ENCODE data around the gene APOH.

The APOH gene

DNA sequence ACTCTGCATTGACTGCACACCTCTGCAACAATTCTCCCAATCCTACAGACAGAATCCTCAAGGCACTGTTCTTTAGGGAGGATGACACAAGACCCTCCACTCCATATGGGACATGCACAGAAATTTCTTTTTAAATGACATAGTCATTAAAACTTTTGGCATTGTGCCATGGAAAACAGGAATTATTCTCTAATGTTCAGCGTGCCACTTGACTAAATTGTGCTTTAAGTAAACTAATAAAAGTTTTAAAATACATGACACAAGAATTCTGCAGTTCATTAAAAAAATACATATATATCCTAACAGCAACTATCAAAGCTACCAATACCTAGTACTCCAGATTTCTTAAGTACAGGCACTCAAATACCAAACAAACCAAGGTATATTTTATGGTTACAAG, 53.3 kb downstream of the APOH start:
- Histone ChIP-seq H3K23ac (ENCODE audit: low read length) (no peak overlapping the region), H3K79me1 (ENCODE audit: low read length) (no peaks in the 10 kb centered on the region)
- DNase-seq, result no peak

DNA sequence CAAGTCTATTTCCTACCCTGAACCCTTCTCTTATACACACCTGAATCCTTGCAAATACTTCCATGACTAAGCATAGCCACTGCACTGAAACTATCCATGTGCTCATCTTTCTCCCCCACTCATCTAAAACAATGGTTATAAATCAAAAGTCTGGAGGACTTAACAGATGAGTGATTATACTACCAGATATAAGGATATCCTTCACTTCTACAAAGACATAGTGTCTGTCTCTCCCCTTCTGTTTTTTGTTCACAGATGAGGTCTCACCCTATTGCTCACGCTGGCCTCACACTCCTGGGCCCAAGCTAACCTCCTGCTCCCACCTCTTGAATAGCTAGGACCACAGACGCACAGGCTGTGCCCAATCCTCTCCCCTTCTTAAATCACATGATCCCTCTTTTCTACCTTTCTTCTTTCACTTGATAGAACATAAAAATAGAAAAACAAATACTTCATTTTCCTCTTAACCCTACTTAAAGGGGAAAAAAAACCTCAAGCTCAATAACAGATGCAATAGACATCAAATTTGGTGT, 56.5 kb downstream of the APOH start:
- no peak overlapping the region for H2BK5ac ChIP-seq (ENCODE audit: low read length)
- H3K4me2 ChIP-seq (ENCODE audit: low read length), result no peak overlapping the region

More for the DNA sequence above, 53.3 kb downstream of the APOH start:
- H3K18ac ChIP-seq (ENCODE audit: low read length), result no peak overlapping the region
- no peaks in the 10 kb centered on the region for H3K4me1 ChIP-seq (ENCODE audit: control insufficient read depth, low read depth, low read length)
- no CpG with 5 or more reads among the region's 1 CpG for WGBS (ENCODE audit: extremely low coverage, insufficient coverage, low lambda C conversion rate)
- H3K27ac ChIP-seq (ENCODE audit: low read depth, low read length), result no peak overlapping the region
- no peak overlapping the region for H3K4me2 ChIP-seq (ENCODE audit: low read length)
- no peak overlapping the region for H2BK15ac ChIP-seq (replicated peaks; ENCODE audit: low read depth)
- H2AK5ac ChIP-seq (ENCODE audit: low read length), result no peak overlapping the region
- H2BK5ac ChIP-seq (ENCODE audit: low read length), result no peak overlapping the region
- no peaks in the 10 kb centered on the region for H3K36me3 ChIP-seq (ENCODE audit: control insufficient read depth, insufficient read depth, low read length)
- H4K5ac ChIP-seq (ENCODE audit: low read length), result no peak overlapping the region
- H4K8ac ChIP-seq (ENCODE audit: low read depth, low read length), result no peak overlapping the region
- H3K56ac ChIP-seq (ENCODE audit: low read length), result no peak overlapping the region
- no peak overlapping the region for H3K4me3 ChIP-seq (ENCODE audit: low read length)
- H3K27me3 ChIP-seq (ENCODE audit: insufficient read depth, low read length, poor library complexity), result no peaks in the 10 kb centered on the region
- H3K79me2 ChIP-seq (ENCODE audit: control insufficient read depth, insufficient read depth, low read length), result no peaks in the 10 kb centered on the region
- H3K9ac ChIP-seq (ENCODE audit: low read length), result no peak overlapping the region
- H2BK120ac ChIP-seq (ENCODE audit: low read depth, low read length), result no peak overlapping the region
- H3K4ac ChIP-seq (ENCODE audit: low read depth, low read length), result no peak overlapping the region

DNA sequence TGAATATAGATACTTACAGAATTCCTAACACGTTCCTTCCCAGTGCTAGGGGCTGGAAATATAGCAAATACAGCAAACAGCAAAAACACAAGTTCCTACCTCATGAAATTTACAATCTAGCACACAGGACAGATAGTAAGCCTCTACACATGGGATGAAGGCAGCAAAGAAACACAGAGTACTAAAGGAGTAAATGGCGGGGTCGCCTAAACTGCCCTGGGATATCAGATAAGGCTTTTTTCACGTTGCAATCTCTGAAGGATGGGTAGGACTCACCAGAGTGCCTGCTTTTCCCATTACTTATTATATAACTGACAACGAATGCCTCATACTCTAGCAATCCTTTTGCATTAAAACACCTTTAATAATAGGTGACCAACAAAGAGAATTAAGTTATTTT, 57.1 kb downstream of the APOH start:
- H2AK5ac ChIP-seq (ENCODE audit: low read length), result no peak overlapping the region
- no peak overlapping the region for H2BK5ac ChIP-seq (ENCODE audit: low read length)
- H3K23ac ChIP-seq (ENCODE audit: low read length), result no peak overlapping the region

More for the DNA sequence above, 56.5 kb downstream of the APOH start:
- Histone ChIP-seq H3K4me3 (ENCODE audit: low read length) (no peak overlapping the region), H3K18ac (ENCODE audit: low read length) (no peak overlapping the region), H3K27me3 (ENCODE audit: insufficient read depth, low read length, poor library complexity) (no peaks in the 10 kb centered on the region), H2AK5ac (ENCODE audit: low read length) (no peak overlapping the region), H4K5ac (ENCODE audit: low read length) (no peak overlapping the region), H3K36me3 (ENCODE audit: control insufficient read depth, insufficient read depth, low read length) (no peaks in the 10 kb centered on the region), H3K79me2 (ENCODE audit: control insufficient read depth, insufficient read depth, low read length) (no peaks in the 10 kb centered on the region), H4K8ac (ENCODE audit: low read depth, low read length) (no peak overlapping the region), H3K9ac (ENCODE audit: low read length) (no peak overlapping the region), H3K56ac (ENCODE audit: low read length) (no peak overlapping the region), H3K4me1 (ENCODE audit: control insufficient read depth, low read depth, low read length) (no peaks in the 10 kb centered on the region), H3K23ac (ENCODE audit: low read length) (no peak overlapping the region), H2BK120ac (ENCODE audit: low read depth, low read length) (no peak overlapping the region), H3K27ac (ENCODE audit: low read depth, low read length) (no peak overlapping the region), H2BK15ac (replicated peaks; ENCODE audit: low read depth) (no peak overlapping the region), H3K79me1 (ENCODE audit: low read length) (no peaks in the 10 kb centered on the region), H3K4ac (ENCODE audit: low read depth, low read length) (no peak overlapping the region)
- no peak for DNase-seq
- WGBS (ENCODE audit: extremely low coverage, insufficient coverage, low lambda C conversion rate), result no CpG with 5 or more reads among the region's 2 CpGs

DNA sequence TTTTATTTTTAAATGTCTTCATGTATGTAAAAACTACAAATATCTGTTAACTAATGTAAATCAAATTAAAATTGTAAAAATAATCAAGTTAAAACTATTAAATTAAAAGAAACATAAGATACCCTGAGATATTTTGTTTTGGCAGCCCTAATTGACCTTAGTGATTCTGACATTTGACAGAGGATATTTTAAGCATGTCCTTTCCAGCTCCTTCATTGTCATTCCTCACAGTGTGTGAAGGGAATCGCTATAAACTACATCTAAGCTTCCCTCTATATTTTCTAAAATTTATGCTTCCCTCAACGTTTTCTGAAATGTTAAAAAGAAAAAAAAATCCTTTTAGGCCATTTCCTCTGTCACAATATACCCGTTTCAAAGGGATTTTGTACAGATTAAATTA, 57.5 kb downstream of the APOH start:
- Histone ChIP-seq H2BK5ac (ENCODE audit: low read length) (no peak overlapping the region), H3K4me3 (ENCODE audit: low read length) (no peak overlapping the region), H3K79me1 (ENCODE audit: low read length) (no peaks in the 10 kb centered on the region), H2BK15ac (replicated peaks; ENCODE audit: low read depth) (no peak overlapping the region), H3K4ac (ENCODE audit: low read depth, low read length) (no peak overlapping the region), H3K18ac (ENCODE audit: low read length) (no peak overlapping the region), H3K23ac (ENCODE audit: low read length) (no peak overlapping the region), H3K79me2 (ENCODE audit: control insufficient read depth, insufficient read depth, low read length) (no peaks in the 10 kb centered on the region), H3K56ac (ENCODE audit: low read length) (no peak overlapping the region), H3K27ac (ENCODE audit: low read depth, low read length) (no peak overlapping the region), H4K5ac (ENCODE audit: low read length) (no peak overlapping the region), H2BK120ac (ENCODE audit: low read depth, low read length) (no peak overlapping the region), H3K27me3 (ENCODE audit: insufficient read depth, low read length, poor library complexity) (no peaks in the 10 kb centered on the region), H3K36me3 (ENCODE audit: control insufficient read depth, insufficient read depth, low read length) (no peaks in the 10 kb centered on the region), H3K9ac (ENCODE audit: low read length) (no peak overlapping the region), H3K4me1 (ENCODE audit: control insufficient read depth, low read depth, low read length) (no peaks in the 10 kb centered on the region), H3K4me2 (ENCODE audit: low read length) (no peak overlapping the region), H2AK5ac (ENCODE audit: low read length) (no peak overlapping the region), H4K8ac (ENCODE audit: low read depth, low read length) (no peak overlapping the region)
- no CpG with 5 or more reads among the region's 3 CpGs for WGBS (ENCODE audit: extremely low coverage, insufficient coverage, low lambda C conversion rate)
- DNase-seq, result no peak

More for the DNA sequence above, 57.1 kb downstream of the APOH start:
- Histone ChIP-seq H3K4me1 (ENCODE audit: control insufficient read depth, low read depth, low read length) (no peaks in the 10 kb centered on the region), H3K27ac (ENCODE audit: low read depth, low read length) (no peak overlapping the region), H3K9ac (ENCODE audit: low read length) (no peak overlapping the region), H3K56ac (ENCODE audit: low read length) (no peak overlapping the region), H4K8ac (ENCODE audit: low read depth, low read length) (no peak overlapping the region), H3K4me2 (ENCODE audit: low read length) (no peak overlapping the region), H3K4ac (ENCODE audit: low read depth, low read length) (no peak overlapping the region), H3K4me3 (ENCODE audit: low read length) (no peak overlapping the region), H4K5ac (ENCODE audit: low read length) (no peak overlapping the region), H2BK15ac (replicated peaks; ENCODE audit: low read depth) (no peak overlapping the region), H3K79me1 (ENCODE audit: low read length) (no peaks in the 10 kb centered on the region), H3K27me3 (ENCODE audit: insufficient read depth, low read length, poor library complexity) (no peaks in the 10 kb centered on the region), H3K36me3 (ENCODE audit: control insufficient read depth, insufficient read depth, low read length) (no peaks in the 10 kb centered on the region), H2BK120ac (ENCODE audit: low read depth, low read length) (no peak overlapping the region), H3K79me2 (ENCODE audit: control insufficient read depth, insufficient read depth, low read length) (no peaks in the 10 kb centered on the region), H3K18ac (ENCODE audit: low read length) (no peak overlapping the region)
- no CpG with 5 or more reads among the region's 5 CpGs for WGBS (ENCODE audit: extremely low coverage, insufficient coverage, low lambda C conversion rate)
- DNase-seq, result no peak

DNA sequence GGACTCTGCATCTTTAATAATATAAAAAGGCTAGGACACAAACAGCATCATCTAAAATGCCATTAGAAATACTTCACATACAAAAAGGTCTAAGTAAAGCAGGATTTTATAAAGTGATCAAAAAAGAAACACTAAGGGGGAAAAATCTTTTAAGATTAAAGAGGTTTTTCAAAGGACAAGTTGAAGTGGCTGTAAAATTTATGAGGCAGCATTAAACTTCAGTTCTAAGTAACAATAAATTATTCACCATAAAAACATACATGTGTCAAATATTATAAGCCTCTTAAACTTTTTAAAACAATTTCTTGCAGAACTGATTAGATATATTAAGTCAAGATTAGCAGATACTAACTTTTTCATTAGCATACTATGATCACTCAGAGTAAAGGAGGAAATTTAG, 58.0 kb downstream of the APOH start:
- Histone ChIP-seq H3K4me1 (ENCODE audit: control insufficient read depth, low read depth, low read length) (no peaks in the 10 kb centered on the region), H3K79me2 (ENCODE audit: control insufficient read depth, insufficient read depth, low read length) (no peaks in the 10 kb centered on the region), H3K27me3 (ENCODE audit: insufficient read depth, low read length, poor library complexity) (no peaks in the 10 kb centered on the region), H3K36me3 (ENCODE audit: control insufficient read depth, insufficient read depth, low read length) (no peaks in the 10 kb centered on the region), H3K23ac (ENCODE audit: low read length) (no peak overlapping the region), H3K4me2 (ENCODE audit: low read length) (no peak overlapping the region), H2BK120ac (ENCODE audit: low read depth, low read length) (no peak overlapping the region), H2BK15ac (replicated peaks; ENCODE audit: low read depth) (no peak overlapping the region), H3K79me1 (ENCODE audit: low read length) (no peaks in the 10 kb centered on the region), H3K4ac (ENCODE audit: low read depth, low read length) (no peak overlapping the region), H3K4me3 (ENCODE audit: low read length) (no peak overlapping the region), H3K27ac (ENCODE audit: low read depth, low read length) (no peak overlapping the region), H3K9ac (ENCODE audit: low read length) (no peak overlapping the region), H3K18ac (ENCODE audit: low read length) (no peak overlapping the region), H4K8ac (ENCODE audit: low read depth, low read length) (no peak overlapping the region), H4K5ac (ENCODE audit: low read length) (no peak overlapping the region), H3K56ac (ENCODE audit: low read length) (no peak overlapping the region), H2AK5ac (ENCODE audit: low read length) (no peak overlapping the region), H2BK5ac (ENCODE audit: low read length) (no peak overlapping the region)
- DNase-seq, result no peak

GRCh38 chr17:66169839-66170238, 59.4 kb downstream of the APOH start:
- no peak overlapping the region for H3K4me3 ChIP-seq (ENCODE audit: low read length)
- H2BK5ac ChIP-seq (ENCODE audit: low read length), result no peak overlapping the region
- H3K79me2 ChIP-seq (ENCODE audit: control insufficient read depth, insufficient read depth, low read length), result no peaks in the 10 kb centered on the region
- H3K4me1 ChIP-seq (ENCODE audit: control insufficient read depth, low read depth, low read length), result no peaks in the 10 kb centered on the region
- no peak for DNase-seq
- WGBS (ENCODE audit: extremely low coverage, insufficient coverage, low lambda C conversion rate), result no CpG with 5 or more reads among the region's 3 CpGs
- no peaks in the 10 kb centered on the region for H3K79me1 ChIP-seq (ENCODE audit: low read length)
- H3K4me2 ChIP-seq (ENCODE audit: low read length), result no peak overlapping the region
- no peak overlapping the region for H3K23ac ChIP-seq (ENCODE audit: low read length)
- H3K9ac ChIP-seq (ENCODE audit: low read length), result no peak overlapping the region
- H3K18ac ChIP-seq (ENCODE audit: low read length), result no peak overlapping the region
- H2BK120ac ChIP-seq (ENCODE audit: low read depth, low read length), result no peak overlapping the region
- H3K27ac ChIP-seq (ENCODE audit: low read depth, low read length), result no peak overlapping the region
- H3K36me3 ChIP-seq (ENCODE audit: control insufficient read depth, insufficient read depth, low read length), result no peaks in the 10 kb centered on the region
- no peaks in the 10 kb centered on the region for H3K27me3 ChIP-seq (ENCODE audit: insufficient read depth, low read length, poor library complexity)
- no peak overlapping the region for H2AK5ac ChIP-seq (ENCODE audit: low read length)
- no peak overlapping the region for H4K5ac ChIP-seq (ENCODE audit: low read length)
- H3K4ac ChIP-seq (ENCODE audit: low read depth, low read length), result no peak overlapping the region
- H3K56ac ChIP-seq (ENCODE audit: low read length), result no peak overlapping the region
- H4K8ac ChIP-seq (ENCODE audit: low read depth, low read length), result no peak overlapping the region
- H2BK15ac ChIP-seq (replicated peaks; ENCODE audit: low read depth), result no peak overlapping the region
